Measurements from ENCODE around the gene PDE7B.

GRCh38 chr6:135950669-135951068 is 99.2 kb downstream of the PDE7B start:
- no peak for TF ChIP-seq POLR2AphosphoS5 (IDR thresholded peaks at IDR 0.05; ENCODE audit: low read depth, low read length)
- TF ChIP-seq TAF1 (IDR thresholded peaks at IDR 0.05; ENCODE audit: borderline replicate concordance, insufficient read depth, low read length): no peak
- no peak for TF ChIP-seq SIN3A (IDR thresholded peaks at IDR 0.05; ENCODE audit: borderline replicate concordance, insufficient read depth, low read length)
- TF ChIP-seq REST (IDR thresholded peaks at IDR 0.05; ENCODE audit: insufficient read depth in 1 of 2, low read depth in 2 of 2, low read length in 2 of 2): no peak
- TF ChIP-seq FOXP2 (optimal IDR thresholded peaks at IDR 0.05; ENCODE audit: borderline replicate concordance, extremely low read depth, extremely low read length, insufficient read depth): no peak

All from PFSK-1 (cell line).